ENCODE data around the gene NOC2L. TPM values are rescaled to one million over a fixed set of nuclear protein-coding genes. Genes with fewer than 3 reads are reported as not detected.

NOC2L gene
- total RNA-seq, 1 donor from 2014 or later: 39.6 TPM

- H3K4me2 ChIP-seq: peak overlapping the region; percentile 56
- peaks cover 13% of the 10 kb centered on the region for H3K4me1 Mint-ChIP-seq
- H3K36me3 Mint-ChIP-seq: peaks cover 2% of the 10 kb centered on the region
- H3K9me3 ChIP-seq (ENCODE audit: low read depth): no peaks in the 10 kb centered on the region
- H3F3A ChIP-seq (ENCODE audit: low read depth): peaks cover 5% of the 10 kb centered on the region
- H3K4me3 ChIP-seq: peak overlapping the region; percentile 46
- H3K27me3 ChIP-seq: peaks cover 81% of the 10 kb centered on the region
- H3K9me3 Mint-ChIP-seq: peaks cover 6% of the 10 kb centered on the region
- peak overlapping the region; percentile 85 for H3K4me3 Mint-ChIP-seq
- H3K27me3 Mint-ChIP-seq (ENCODE audit: insufficient read depth, low read depth): peaks cover 27% of the 10 kb centered on the region
- H3K79me2 ChIP-seq (ENCODE audit: low read depth): no peaks in the 10 kb centered on the region
- H2AFZ ChIP-seq (replicated peaks): no peak overlapping the region
- no peaks in the 10 kb centered on the region for H4K20me1 ChIP-seq (ENCODE audit: low read depth)
- H3K27ac Mint-ChIP-seq: no peak overlapping the region
- no peak overlapping the region for H3K9ac ChIP-seq
- H3K27ac ChIP-seq: no peak overlapping the region
- TF ChIP-seq EZH2phosphoT487 (IDR thresholded peaks at IDR 0.05) (peak; percentile 90), EZH2 (IDR thresholded peaks at IDR 0.05) (peak; percentile 89), CTCF (IDR thresholded peaks at IDR 0.05) (no peak)
- DNase-seq (ENCODE audit: low spot score): peak; percentile 37
- no peaks in the 10 kb centered on the region for H3K4me1 ChIP-seq
- H3K36me3 ChIP-seq: no peaks in the 10 kb centered on the region
Measured at GRCh38 chr1:905071-905749, 53.8 kb downstream of the NOC2L start.

- H3K4me3 ChIP-seq: peak overlapping the region; percentile 46
- H3K4me2 ChIP-seq: peak overlapping the region; percentile 56
- TF ChIP-seq EZH2 (IDR thresholded peaks at IDR 0.05): peak; percentile 31
- TF ChIP-seq CTCF (IDR thresholded peaks at IDR 0.05): peak; percentile 84
- TF ChIP-seq EZH2phosphoT487 (IDR thresholded peaks at IDR 0.05): peak; percentile 73
Measured at GRCh38 chr1:904310-904950, 54.6 kb downstream of the NOC2L start.

GRCh38 chr1:903721-904271, 55.3 kb downstream of the NOC2L start:
- Mint-ChIP-seq H3K36me3 (peaks cover 2% of the 10 kb centered on the region), H3K4me1 (peaks cover 13% of the 10 kb centered on the region), H3K27me3 (ENCODE audit: insufficient read depth, low read depth) (peaks cover 31% of the 10 kb centered on the region), H3K27ac (no peak overlapping the region), H3K4me3 (peak overlapping the region; percentile 53), H3K9me3 (peaks cover 6% of the 10 kb centered on the region)
- no peaks in the 10 kb centered on the region for H4K20me1 ChIP-seq (ENCODE audit: low read depth)
- peak overlapping the region; percentile 46 for H3K4me3 ChIP-seq
- peaks cover 5% of the 10 kb centered on the region for H3F3A ChIP-seq (ENCODE audit: low read depth)
- H3K27me3 ChIP-seq: peaks cover 94% of the 10 kb centered on the region
- no peak overlapping the region for H2AFZ ChIP-seq (replicated peaks)
- H3K4me2 ChIP-seq: peak overlapping the region; percentile 56
- peak; percentile 1 for DNase-seq (ENCODE audit: low spot score)
- no peaks in the 10 kb centered on the region for H3K4me1 ChIP-seq
- H3K79me2 ChIP-seq (ENCODE audit: low read depth): no peaks in the 10 kb centered on the region
- no peaks in the 10 kb centered on the region for H3K36me3 ChIP-seq
- no peak for TF ChIP-seq EZH2phosphoT487 (IDR thresholded peaks at IDR 0.05)
- TF ChIP-seq EZH2 (IDR thresholded peaks at IDR 0.05): no peak
- no peak for TF ChIP-seq CTCF (IDR thresholded peaks at IDR 0.05)
- no peak overlapping the region for H3K9ac ChIP-seq
- H3K9me3 ChIP-seq (ENCODE audit: low read depth): no peaks in the 10 kb centered on the region
- H3K27ac ChIP-seq: no peak overlapping the region

More at GRCh38 chr1:904310-904950, 54.6 kb downstream of the NOC2L start:
- Mint-ChIP-seq H3K4me1 (peaks cover 13% of the 10 kb centered on the region), H3K4me3 (peak overlapping the region; percentile 85), H3K27me3 (ENCODE audit: insufficient read depth, low read depth) (peaks cover 31% of the 10 kb centered on the region), H3K9me3 (peaks cover 6% of the 10 kb centered on the region), H3K36me3 (peaks cover 2% of the 10 kb centered on the region), H3K27ac (no peak overlapping the region)
- Histone ChIP-seq H3K4me1 (no peaks in the 10 kb centered on the region), H4K20me1 (ENCODE audit: low read depth) (no peaks in the 10 kb centered on the region), H3K36me3 (no peaks in the 10 kb centered on the region), H2AFZ (replicated peaks) (no peak overlapping the region), H3K27me3 (peaks cover 88% of the 10 kb centered on the region), H3K27ac (no peak overlapping the region), H3F3A (ENCODE audit: low read depth) (peaks cover 5% of the 10 kb centered on the region), H3K79me2 (ENCODE audit: low read depth) (no peaks in the 10 kb centered on the region), H3K9ac (no peak overlapping the region), H3K9me3 (ENCODE audit: low read depth) (no peaks in the 10 kb centered on the region)
- DNase-seq (ENCODE audit: low spot score): peak; percentile 87

All from neural progenitor cell (in vitro differentiated cells).